SK-N-DZ (cell line): ENCODE results near the gene SLC7A5.
"Not testable (repeated sequence)": the region's sequence is repeated elsewhere in the genome, so short reads cannot be mapped to it uniquely, and the experiment has no call there.

Experiments used
- DNase-seq: peaks from one replicate; pipeline ENCODE4 v3.0.0-alpha.2; 2015; ENCODE audit warnings: low spot score

SLC7A5 gene

DNA sequence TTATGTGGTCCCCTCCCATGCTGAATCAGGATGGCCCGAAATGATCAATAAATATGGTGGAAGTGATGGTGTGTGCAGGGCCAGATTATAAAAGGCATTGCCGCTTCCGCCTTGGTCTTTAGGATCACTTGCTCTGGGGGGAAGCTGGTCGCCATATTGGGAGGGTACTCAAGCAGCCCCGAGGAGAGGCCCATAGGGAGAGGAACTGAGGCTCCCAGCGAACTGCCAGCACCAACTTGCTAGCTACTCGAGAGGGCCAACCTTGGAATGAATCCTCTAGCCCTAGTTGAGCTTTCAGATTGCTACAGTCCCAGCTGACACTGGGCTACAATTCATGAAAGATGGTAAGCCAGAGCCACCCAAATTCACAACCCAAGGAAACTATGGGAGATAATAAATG lies 19.0 kb upstream of the SLC7A5 start:
- not testable (repeated sequence) for DNase-seq

DNA sequence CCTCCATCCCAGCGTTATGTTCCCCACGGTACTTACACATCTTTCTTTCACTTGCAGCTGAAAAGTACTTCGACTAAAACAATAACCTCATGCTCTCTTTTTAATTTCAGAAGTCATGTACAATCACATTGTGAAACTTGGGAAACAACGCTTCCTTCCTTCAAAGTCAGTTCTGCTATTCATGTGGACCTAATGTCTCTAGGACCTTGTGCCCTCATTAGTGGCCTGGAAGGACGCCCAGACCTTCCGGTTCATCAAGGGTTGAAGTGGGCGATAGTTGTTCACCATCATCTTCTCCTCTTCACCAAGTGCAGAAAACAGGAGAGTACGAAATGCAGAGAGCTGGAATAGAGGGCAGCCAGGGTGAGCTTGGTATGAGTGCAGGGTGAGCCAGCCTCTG lies 18.6 kb upstream of the SLC7A5 start:
- DNase-seq = not testable (repeated sequence)

DNA sequence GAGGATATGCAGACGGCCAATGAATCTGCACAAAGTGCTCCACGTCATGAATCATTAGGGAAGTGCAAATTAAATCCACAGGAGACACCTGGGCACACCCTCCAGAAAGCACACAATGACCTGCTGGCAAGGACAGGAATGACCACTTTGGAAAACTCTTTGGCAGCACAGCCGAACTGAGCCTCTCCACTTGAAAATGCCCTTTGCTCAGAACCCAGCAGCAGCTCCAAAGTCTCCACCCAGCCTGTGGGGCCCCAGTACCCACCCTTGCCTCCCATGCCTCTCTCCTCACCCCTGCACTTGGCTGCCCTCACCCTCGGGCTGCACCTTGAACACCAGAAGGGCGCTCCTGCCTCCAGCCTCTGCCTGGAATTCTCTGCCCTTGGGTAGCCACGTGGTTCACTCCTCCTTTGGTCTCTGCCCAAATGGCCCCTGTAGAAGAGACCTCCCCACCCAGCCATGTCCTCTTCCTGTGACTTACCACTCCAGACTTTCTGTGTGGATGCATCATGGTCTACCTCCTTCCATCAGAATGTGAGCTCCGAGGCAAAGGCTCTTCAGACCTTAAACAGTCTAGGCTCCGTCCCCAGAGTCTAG lies 16.2 kb upstream of the SLC7A5 start:
- not testable (repeated sequence) for DNase-seq

DNA sequence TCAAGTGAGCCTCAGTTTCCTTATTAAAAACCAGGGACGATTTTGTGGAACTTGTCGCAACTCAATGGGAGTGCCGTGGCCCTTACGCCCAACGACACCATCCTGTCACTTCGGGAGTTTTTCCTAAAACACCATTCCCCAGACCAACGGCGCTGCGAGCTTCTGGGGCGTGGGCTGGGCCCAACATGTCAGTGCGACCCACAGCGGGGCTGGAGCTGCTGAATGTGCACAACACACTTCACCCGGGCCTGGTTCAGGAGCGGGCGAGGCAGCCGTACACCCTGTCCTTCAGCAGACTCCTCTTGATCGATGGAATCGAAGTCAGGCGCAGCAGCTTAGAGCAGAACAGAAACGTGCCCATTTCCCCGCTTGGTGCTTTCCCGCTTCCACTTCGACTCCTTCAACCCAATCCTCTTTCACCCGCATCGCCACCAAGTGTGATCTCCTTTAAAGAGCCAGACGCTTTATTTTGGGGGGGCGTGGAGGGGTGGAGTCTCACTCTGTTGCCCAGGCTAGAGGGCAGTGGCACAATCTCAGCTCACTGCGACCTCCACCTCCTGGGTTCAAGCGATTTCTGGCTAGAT lies 13.2 kb upstream of the SLC7A5 start:
- no peak for DNase-seq

DNA sequence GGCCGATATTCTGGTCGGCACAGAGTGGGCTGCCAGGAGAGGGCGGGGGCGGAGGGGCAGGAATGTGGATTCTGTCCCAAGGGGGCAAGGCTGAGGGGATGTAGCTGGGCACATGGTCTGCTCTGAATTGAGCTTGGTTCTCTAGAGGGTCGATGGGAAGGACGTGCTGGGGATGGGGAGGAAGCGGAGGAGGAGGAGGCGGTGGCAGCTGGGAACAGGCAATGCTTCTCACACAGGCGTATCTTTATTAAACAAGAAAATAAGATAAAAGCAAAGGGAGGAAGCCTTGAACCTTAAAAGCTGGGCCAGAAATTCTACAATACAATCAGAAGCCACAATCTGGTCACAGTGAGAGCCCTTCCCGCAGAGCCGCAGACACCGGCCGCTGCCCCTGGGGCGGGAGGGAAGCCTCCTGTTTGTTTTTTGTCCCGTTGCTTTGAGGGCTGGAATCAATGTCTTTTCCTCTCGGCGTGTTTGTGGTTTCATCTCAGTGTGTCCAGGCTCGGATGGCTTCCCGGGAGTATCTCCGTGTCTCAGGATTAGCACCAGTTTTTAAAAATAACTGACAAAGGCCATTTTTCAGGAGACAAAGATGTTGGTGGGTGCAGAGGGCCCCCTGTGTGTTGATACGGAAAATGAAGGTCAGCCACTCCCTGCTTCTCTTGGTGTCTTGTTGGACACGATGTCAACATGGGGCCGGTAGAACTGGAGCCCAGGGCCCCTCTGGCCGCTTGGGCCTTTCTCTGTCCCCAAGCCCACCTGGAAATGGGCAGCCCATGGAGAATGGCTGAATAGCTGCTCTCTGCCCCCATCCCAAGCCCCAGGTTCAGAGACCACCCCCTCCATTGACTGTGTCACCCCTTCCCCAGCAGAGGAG lies 12.3 kb upstream of the SLC7A5 start:
- DNase-seq = no peak

DNA sequence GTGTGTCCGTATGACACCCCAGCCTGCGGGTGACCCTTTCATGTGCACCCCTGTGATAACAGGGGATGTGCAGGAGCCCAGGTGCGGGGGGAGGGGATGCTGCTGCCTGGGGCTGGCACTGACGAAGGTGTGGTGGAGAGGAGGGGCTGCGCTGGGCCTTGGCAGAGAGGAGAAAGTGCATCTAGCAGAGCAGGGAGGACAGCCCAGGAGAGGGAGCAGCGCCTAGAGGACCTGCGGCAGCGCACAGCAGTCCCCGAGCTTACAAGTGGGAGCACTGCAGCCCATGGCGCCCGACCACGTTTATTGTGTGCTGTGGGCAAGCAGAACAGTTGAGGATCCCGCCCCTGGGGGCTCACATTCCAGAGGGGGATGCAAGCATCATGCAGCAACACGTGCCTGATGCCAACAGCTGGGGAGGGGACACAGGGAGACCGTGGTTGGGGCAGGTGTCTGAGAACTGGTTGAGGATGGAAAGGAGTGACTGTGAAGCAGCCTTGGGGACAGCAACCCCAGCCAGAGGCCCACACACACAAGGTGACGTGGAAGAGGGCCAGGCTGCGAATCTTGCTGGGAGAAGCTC lies 10.9 kb upstream of the SLC7A5 start:
- DNase-seq = no peak

DNA sequence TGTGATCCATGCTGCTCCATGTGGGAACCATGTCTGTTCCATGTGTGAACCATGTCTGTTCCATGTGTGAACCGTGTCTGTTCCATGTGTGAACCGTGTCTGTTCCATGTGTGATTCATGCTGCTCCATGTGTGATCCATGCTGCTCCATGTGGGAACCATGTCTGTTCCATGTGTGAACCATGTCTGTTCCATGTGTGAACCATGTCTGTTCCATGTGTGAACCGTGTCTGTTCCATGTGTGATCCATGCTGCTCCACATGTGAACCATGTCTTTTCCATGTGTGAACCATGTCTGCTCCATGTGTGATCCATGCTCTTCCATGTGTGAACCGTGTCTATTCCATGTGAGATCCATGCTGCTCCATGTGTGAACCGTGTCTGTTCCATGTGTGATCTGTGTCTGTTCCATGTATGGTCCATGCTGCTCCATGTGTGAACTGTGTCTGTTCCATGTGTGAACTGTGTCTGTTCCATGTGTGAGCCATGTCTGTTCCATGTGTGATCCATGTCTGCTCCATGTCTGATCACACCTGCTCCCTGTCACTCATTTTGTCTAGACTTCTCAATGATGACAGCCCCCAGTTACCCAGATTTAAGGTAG lies 10.2 kb upstream of the SLC7A5 start:
- DNase-seq = not testable (repeated sequence)

DNA sequence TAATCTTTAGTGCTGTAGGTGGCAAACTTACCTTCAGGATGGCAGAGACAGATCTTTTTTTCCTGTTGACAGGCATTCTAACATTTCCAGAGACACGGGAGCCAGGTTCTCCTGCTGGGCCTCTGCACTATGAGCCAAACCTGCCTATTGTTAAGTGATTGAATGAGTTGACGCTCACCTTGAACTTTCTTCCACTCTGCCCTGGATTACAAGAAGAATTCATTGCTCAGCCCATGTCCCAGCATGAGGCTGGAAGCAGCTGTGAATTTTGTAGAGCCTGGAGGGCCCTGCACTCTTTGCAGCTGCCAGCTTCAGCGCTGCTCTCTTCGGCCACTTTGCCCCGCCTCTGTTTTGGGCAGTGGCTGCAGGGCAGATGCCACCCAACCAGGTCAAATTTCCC lies 9.4 kb upstream of the SLC7A5 start:
- DNase-seq = no peak

DNA sequence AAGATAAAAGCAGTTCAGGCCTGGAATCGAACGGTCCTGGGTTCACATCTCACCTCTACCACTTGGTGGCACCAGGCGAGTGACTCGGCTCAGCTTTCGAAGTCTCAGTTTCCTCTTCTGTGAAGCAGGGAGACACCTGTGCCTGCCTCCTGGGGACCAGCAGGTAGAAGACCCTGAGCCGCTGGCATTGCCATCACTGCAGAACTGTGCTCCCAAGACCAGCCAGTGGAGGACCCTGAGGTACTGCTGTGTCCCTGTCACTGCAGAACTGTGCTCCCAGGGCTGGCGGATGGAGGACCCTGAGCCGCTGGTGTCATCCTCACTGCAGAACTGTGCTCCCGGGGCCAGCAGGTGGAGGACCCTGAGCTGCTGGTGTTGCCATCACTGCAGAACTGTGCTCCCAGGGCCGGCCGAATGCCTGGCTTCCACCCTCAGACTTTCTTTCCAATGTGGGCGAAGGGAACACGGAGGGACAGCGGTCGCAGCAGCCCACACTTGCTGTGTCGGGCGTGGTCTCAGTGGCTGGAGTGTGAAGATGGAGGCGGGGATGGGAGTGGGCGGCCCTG lies 8.7 kb upstream of the SLC7A5 start:
- no peak for DNase-seq

DNA sequence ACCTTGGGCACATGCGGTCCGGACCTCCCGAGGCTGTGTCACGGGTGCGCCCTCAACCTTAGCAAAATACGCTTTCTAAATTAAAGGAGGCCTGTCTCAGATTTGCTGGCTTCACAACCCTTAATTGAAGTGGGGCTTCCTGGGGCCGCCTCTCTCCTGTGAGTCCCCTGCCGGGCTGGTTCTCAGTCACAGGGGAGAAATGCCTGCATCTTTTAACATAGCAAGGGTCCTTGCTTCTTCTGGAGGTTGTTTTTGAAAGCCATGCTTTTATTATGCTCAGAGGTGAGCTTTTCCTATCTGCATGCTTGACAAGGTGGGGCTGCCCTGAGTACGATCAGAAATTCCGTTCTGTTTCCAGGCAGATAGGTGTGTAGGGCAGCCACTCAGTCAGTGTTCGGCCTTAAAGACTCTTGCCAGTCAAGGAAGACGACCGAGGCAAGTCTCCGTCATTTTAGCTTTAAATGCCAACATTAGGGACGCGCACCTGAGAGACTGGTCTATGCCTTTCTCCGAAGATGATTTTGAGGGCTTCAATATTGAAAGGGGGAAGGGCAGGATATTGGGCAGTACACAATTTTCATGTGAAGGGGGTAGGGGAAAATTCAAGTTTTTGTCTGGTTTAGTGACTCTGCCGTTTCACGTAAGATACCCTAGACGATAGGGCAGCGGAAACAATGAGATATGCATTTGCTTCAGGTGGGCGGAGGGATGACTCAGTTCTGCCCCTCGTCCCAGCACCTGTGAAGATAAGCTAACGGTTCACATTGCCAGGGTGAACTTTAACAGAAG lies 5.5 kb upstream of the SLC7A5 start:
- no peak for DNase-seq

DNA sequence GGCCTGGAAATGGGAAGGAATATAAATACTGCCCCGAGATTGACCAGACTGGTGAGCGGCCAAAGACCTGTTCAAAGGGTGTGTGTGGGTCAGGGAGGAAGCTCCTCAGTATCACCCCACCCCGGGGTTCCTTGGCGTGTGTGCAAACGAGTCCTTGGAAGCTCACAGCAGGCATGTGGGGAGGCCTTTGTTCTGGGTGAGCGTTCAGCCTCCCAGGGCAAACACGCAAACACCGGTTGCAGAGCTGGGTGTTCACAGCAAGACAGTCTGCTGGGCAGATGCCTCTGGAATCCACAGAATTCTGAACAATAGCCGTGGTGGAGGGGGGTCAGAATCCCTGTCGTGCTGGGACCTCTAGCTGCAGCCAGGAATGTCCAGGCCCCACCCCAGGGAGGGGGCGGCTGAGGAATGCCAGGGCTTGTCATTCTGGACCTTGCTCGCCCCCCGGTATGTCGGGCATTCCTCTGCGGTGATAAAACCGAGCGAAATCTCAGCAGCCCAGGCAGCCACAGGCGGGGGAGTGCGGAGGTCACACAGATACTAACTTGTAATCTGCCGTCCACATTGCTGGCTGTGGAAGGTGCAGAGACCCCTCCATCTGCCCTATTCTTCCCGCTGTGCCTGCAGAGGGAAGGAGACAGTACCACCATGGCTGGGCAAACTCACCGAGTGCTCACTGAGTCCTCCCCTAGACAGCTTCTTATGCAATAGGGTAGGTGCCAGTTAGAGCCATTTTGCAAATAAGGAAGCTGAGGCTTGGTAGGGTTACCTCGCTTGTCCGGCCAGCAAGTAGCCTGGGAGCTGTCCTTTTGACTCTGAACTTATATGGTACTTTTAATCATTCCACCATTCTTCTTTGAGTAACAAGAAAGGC lies 1.3 kb upstream of the SLC7A5 start:
- DNase-seq = not testable (repeated sequence)

DNA sequence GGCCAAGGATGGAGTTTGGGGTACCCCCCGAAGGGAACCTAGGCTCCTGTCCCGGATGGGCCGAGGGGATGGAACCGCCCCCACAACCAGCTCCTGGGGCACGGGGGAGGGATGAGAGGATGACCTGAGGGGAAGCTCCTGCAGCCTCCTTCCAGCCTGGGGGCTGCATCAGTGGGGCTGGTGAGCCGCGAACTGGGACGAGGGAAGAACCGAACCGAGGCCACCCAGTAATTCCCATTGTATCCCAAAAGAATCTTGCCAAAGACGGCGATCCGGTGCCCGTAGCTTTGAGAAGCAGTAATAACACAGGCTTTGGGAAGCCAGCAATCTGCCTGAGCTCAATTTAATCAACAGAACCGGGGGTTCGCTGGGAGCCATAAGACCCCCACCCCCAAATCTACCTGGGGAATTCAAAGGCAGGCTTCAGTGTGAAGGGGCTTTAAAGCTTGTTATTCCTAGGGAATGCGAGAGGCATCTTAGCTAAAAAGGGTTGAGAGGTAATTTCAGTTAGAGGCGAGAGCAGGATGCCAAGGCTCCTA lies 641 bp upstream of the SLC7A5 start:
- DNase-seq = not testable (repeated sequence)

DNA sequence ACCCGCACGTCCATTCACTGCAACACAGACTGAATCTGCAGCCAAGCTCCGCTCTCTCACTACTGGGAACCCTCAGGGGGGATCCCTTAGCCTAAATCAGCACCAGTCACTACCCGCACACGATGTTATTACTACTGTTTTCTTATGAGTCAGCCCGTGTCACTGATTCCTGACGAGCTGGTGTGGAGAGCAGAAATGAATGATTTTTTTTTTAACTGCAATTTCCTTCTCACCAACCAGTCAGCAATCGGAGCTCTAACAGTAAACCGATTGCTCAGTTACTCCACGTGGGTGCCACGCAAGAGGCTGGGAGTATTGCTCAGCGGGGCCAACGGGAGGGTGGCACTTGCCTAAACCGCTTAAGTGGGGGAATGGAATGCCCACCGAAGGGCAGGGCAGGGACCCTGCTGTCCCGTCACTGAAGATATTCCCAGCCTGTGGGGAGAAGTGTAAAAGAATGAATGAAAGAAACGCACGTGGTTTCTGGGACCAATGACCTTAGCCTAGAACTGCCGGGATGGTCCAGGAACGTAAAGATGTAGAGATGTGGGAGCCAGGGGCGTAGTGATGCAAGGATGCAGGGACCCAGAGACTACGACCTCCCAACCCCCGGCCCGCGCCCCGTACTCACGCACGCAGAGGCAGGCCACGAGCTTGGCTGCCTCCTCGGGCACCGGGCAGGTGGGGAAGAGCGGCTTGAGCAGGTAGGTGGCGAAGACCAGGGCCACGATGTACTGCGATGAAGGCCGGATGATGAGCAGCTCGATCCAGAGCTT lies 865 bp downstream of the SLC7A5 start:
- DNase-seq = not testable (repeated sequence)

DNA sequence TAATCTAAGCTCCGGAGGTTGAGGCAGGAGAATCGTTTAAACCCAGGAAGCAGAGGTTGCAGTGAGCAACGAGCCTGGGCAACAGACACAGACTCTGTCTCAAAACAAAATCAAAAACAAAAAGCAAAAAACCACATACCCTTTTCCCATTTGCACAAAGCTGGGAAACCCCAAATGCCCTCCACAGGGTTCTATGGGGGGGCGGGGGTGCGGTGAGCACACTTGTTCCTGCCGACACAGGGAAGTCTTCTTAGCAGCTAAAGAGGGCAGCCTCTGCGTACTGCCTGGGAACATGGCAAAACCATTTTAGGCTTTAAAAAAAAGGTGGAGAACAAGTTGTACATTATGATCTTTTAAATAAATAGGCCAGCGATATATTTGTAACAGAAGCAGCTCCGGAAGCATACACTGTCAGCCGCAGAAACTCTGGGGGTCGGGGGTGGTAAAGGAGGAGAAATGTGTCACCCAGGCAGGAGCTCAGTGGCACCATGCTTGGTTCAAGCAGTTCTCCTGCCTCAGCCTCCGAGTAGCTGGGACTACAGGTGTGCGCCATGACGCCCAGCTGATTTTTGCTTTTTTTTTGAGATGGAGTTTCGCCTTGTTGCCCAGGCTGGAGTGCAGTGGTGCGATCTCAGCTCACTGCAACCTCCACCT lies 3.3 kb downstream of the SLC7A5 start:
- DNase-seq = not testable (repeated sequence)

DNA sequence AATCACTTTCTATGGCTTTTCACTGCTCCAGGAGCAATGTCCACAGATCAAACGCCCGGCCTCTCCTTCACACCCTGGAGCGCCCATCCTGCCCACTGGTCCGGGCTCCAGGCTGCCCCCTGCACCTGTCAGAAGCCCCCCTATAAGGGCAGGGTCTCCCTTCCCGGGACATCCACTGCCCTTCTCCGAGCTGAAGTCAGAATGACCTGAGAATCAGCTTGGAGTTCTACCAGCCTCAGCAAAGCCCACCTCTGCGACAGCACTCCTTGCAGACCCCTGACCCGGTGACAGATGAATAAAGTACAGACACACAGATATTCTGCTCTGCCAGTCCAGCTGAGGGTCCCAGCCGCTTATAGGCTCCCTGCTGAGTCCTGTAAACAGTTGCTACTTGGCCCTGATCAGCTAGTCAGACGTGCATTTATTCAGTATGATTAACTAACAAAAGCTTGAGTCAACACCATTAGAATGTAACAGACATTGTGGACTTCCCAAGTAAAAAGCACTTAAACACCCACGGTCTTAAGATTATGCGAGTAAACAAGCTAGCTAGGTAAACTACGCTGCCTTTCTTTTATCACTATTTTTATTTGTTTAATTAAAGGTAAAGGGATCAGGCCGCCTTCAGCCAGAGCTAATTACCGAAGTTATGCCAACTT lies 4.8 kb downstream of the SLC7A5 start:
- DNase-seq = no peak

DNA sequence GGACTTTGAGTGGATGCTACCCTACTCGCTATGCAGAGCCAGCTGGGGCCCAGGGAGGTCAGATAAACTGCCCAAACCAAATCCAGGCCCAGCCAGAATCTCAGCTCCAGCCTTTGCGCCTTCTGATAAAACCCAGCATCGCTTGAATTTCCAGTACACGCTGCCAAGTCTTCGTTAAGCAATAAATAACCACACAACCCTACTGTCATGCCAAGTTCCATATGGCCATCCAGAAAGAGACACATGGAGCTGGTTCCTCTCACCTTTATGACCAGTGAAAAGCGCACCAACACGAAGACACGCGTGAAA lies 6.0 kb downstream of the SLC7A5 start:
- not testable (repeated sequence) for DNase-seq

DNA sequence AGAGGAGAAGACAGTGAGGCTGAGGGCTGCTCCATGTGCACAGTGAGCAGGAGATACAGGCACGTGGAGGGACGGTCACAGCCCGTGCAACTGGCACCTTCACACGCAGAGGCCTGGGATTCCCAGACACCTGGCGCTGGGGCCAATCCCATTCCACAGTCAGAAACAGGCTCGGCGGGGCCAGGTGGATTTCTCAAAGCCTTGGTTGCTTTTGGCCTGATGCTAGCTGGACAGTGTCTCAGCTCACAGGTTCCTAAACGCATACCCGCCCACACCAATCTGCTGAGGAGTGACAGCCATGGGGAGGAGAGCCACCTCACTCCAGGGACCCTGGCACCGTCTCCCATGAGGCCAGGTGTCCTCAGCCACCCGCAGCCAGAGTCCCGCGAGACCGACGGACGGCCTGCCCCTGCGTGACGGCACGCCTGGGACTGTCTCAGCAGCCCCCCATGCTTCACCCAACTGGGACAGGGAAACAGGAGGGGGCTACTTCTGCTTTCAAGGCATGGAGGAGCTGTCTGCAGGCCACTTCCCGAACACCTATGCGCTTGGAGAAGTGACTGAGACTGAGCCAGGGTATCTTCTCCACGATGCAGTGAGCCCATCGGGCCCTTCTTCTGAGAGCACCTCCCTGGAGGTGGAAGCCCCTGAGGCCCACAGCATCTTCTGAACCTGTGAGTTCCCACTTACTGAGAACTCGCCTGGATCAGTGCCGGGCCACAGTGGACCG lies 6.5 kb downstream of the SLC7A5 start:
- not testable (repeated sequence) for DNase-seq
